ENCODE data around the gene GRAP2.

DNA sequence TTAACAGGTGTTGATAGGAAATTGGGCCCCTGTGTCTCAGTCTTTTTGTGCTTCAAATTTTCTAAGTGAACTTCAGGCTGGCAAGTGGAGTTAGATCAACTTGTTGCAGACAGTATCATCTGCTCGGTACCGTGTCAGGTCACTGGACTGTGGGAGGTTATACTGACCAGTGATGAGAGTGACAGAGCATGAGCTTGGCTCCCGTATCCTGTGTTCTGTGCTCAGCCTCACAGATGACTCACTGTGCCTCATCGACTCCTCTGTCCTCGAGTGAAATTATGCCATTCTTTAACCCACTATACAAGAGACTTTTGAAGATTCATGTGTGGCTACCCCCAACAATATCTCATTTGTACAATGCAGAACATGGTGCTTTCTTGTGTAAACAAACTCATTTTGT is 7.9 kb downstream of the GRAP2 start:
- TF ChIP-seq, protein P1, sequence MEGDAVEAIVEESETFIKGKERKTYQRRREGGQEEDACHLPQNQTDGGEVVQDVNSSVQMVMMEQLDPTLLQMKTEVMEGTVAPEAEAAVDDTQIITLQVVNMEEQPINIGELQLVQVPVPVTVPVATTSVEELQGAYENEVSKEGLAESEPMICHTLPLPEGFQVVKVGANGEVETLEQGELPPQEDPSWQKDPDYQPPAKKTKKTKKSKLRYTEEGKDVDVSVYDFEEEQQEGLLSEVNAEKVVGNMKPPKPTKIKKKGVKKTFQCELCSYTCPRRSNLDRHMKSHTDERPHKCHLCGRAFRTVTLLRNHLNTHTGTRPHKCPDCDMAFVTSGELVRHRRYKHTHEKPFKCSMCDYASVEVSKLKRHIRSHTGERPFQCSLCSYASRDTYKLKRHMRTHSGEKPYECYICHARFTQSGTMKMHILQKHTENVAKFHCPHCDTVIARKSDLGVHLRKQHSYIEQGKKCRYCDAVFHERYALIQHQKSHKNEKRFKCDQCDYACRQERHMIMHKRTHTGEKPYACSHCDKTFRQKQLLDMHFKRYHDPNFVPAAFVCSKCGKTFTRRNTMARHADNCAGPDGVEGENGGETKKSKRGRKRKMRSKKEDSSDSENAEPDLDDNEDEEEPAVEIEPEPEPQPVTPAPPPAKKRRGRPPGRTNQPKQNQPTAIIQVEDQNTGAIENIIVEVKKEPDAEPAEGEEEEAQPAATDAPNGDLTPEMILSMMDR (IDR thresholded peaks at IDR 0.05; ENCODE audit: low read length) = no peak
- TF ChIP-seq EZH2 (optimal IDR thresholded peaks at IDR 0.05; ENCODE audit: low read depth, low read length) (no peak), EZH2phosphoT487 (IDR thresholded peaks at IDR 0.05; ENCODE audit: low read length) (no peak)
